HFF-Myc (cell line): Measurements from ENCODE around the gene KREMEN1.

Source experiments
- DNase-seq: peaks from one replicate; pipeline ENCODE4 v3.0.0-alpha.2; 2011; ENCODE audit warnings: low read depth; ENCODE audit errors: extremely low read depth
- H3K4me3 ChIP-seq: replicated peaks from 2 replicates; pipeline ENCODE4 v1.5.1; 2011; ENCODE audit warnings: low read depth, mild to moderate bottlenecking, control low read depth, low read length
- TF ChIP-seq, protein P1 (sequence below): IDR thresholded peaks from 2 replicates; pipeline ENCODE4 v1.5.1; 2012; ENCODE audit warnings: mild to moderate bottlenecking, low read depth, low read length, control low read depth; ENCODE audit errors: missing control alignments

The KREMEN1 gene

GRCh38 chr22:29050457-29050856 is 22.4 kb upstream of the KREMEN1 start:
- no peak for DNase-seq
- H3K4me3 ChIP-seq = no peak overlapping the region
- TF ChIP-seq, protein P1, sequence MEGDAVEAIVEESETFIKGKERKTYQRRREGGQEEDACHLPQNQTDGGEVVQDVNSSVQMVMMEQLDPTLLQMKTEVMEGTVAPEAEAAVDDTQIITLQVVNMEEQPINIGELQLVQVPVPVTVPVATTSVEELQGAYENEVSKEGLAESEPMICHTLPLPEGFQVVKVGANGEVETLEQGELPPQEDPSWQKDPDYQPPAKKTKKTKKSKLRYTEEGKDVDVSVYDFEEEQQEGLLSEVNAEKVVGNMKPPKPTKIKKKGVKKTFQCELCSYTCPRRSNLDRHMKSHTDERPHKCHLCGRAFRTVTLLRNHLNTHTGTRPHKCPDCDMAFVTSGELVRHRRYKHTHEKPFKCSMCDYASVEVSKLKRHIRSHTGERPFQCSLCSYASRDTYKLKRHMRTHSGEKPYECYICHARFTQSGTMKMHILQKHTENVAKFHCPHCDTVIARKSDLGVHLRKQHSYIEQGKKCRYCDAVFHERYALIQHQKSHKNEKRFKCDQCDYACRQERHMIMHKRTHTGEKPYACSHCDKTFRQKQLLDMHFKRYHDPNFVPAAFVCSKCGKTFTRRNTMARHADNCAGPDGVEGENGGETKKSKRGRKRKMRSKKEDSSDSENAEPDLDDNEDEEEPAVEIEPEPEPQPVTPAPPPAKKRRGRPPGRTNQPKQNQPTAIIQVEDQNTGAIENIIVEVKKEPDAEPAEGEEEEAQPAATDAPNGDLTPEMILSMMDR = no peak

GRCh38 chr22:29053048-29053702 is 19.7 kb upstream of the KREMEN1 start:
- TF ChIP-seq, protein P1 = no peak
- no peak overlapping the region for H3K4me3 ChIP-seq
- no peak for DNase-seq

GRCh38 chr22:29054251-29054767 is 18.5 kb upstream of the KREMEN1 start:
- TF ChIP-seq, protein P1 = no peak

GRCh38 chr22:29055192-29055830 is 17.5 kb upstream of the KREMEN1 start:
- TF ChIP-seq, protein P1 = no peak
- no peak for DNase-seq
- no peak overlapping the region for H3K4me3 ChIP-seq

More at GRCh38 chr22:29054251-29054767, 18.5 kb upstream of the KREMEN1 start:
- H3K4me3 ChIP-seq = no peak overlapping the region
- no peak for DNase-seq

DNA sequence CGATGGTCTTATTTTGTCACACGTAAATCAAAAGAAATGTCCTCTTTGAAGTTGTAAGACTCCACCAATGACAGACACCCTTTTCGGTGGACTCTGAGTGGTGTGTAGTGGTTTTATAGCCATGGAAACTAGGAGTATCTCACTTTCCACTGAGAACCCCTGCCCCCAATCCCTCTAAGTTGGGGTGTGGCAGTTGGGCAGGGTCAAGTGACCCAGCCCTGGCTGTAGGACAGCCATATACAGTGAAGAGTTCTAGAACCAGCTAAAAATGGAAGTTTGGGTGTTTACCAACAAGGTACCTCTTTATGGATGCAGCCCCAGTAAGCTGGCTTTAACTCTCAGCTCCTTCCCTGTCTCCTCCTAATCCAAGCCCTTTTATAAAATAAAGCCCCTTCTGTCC is 16.4 kb upstream of the KREMEN1 start:
- no peak overlapping the region for H3K4me3 ChIP-seq
- TF ChIP-seq, protein P1 = no peak
- DNase-seq = no peak

GRCh38 chr22:29060251-29060869 is 12.5 kb upstream of the KREMEN1 start:
- no peak for DNase-seq
- TF ChIP-seq, protein P1 = no peak
- no peak overlapping the region for H3K4me3 ChIP-seq
